ENCODE measurements around the gene EGFL6. TPM values are rescaled to one million over a fixed set of nuclear protein-coding genes. Genes with fewer than 3 reads are reported as not detected.

Gene EGFL6
- total and polyA plus RNA-seq, 10 of the 15 experiments (the other 5 are each of a cell fraction or from before 2014, with no cell fraction given) = 0.03 TPM; not detected in 9

GRCh38 chrX:13652850-13653693, 83.7 kb downstream of the EGFL6 start, which contains the start of gene TCEANC (continued):
- TF ChIP-seq, protein P1, sequence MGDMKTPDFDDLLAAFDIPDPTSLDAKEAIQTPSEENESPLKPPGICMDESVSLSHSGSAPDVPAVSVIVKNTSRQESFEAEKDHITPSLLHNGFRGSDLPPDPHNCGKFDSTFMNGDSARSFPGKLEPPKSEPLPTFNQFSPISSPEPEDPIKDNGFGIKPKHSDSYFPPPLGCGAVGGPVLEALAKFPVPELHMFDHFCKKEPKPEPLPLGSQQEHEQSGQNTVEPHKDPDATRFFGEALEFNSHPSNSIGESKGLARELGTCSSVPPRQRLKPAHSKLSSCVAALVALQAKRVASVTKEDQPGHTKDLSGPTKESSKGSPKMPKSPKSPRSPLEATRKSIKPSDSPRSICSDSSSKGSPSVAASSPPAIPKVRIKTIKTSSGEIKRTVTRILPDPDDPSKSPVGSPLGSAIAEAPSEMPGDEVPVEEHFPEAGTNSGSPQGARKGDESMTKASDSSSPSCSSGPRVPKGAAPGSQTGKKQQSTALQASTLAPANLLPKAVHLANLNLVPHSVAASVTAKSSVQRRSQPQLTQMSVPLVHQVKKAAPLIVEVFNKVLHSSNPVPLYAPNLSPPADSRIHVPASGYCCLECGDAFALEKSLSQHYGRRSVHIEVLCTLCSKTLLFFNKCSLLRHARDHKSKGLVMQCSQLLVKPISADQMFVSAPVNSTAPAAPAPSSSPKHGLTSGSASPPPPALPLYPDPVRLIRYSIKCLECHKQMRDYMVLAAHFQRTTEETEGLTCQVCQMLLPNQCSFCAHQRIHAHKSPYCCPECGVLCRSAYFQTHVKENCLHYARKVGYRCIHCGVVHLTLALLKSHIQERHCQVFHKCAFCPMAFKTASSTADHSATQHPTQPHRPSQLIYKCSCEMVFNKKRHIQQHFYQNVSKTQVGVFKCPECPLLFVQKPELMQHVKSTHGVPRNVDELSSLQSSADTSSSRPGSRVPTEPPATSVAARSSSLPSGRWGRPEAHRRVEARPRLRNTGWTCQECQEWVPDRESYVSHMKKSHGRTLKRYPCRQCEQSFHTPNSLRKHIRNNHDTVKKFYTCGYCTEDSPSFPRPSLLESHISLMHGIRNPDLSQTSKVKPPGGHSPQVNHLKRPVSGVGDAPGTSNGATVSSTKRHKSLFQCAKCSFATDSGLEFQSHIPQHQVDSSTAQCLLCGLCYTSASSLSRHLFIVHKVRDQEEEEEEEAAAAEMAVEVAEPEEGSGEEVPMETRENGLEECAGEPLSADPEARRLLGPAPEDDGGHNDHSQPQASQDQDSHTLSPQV (IDR thresholded peaks at IDR 0.05) = no peak
- TF ChIP-seq, protein P2, sequence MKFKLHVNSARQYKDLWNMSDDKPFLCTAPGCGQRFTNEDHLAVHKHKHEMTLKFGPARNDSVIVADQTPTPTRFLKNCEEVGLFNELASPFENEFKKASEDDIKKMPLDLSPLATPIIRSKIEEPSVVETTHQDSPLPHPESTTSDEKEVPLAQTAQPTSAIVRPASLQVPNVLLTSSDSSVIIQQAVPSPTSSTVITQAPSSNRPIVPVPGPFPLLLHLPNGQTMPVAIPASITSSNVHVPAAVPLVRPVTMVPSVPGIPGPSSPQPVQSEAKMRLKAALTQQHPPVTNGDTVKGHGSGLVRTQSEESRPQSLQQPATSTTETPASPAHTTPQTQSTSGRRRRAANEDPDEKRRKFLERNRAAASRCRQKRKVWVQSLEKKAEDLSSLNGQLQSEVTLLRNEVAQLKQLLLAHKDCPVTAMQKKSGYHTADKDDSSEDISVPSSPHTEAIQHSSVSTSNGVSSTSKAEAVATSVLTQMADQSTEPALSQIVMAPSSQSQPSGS (IDR thresholded peaks at IDR 0.05; ENCODE audit: low read length) = 0 out of 2 replicates have a peak, but pooled peaks have one; percentile 28
- TF ChIP-seq POLR2AphosphoS5 (IDR thresholded peaks at IDR 0.05; ENCODE audit: low read length) (peak; percentile 69), GABPA (IDR thresholded peaks at IDR 0.05; ENCODE audit: low read depth) (peak; percentile 49; the same call in 1 of the 2 replicates), RAD21 (IDR thresholded peaks at IDR 0.05; ENCODE audit: insufficient read depth, low read depth, low read length) (no peak), PKNOX1 (IDR thresholded peaks at IDR 0.05) (peak; percentile 53; the same call in 1 of the 2 replicates), SUPT20H (IDR thresholded peaks at IDR 0.05; ENCODE audit: borderline replicate concordance, control insufficient read depth, low read depth, low read length) (no peak), IRF3 (IDR thresholded peaks at IDR 0.05) (peak; percentile 56; the same call in 1 of the 2 replicates), ZNF384 (IDR thresholded peaks at IDR 0.05; ENCODE audit: borderline replicate concordance, low read depth, low read length) (no peak), NRF1 (conservative IDR thresholded peaks at IDR 0.05; ENCODE audit: low read depth, low read length) (peak; percentile 74), PBX3 (IDR thresholded peaks at IDR 0.05; ENCODE audit: insufficient replicate concordance, low read depth, low read length) (no peak), DPF2 (IDR thresholded peaks at IDR 0.05) (peak; percentile 78)
- TF ChIP-seq, protein P3, sequence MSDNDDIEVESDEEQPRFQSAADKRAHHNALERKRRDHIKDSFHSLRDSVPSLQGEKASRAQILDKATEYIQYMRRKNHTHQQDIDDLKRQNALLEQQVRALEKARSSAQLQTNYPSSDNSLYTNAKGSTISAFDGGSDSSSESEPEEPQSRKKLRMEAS (IDR thresholded peaks at IDR 0.05; ENCODE audit: low read depth, low read length) = peak; percentile 94
- TF ChIP-seq, protein P4, sequence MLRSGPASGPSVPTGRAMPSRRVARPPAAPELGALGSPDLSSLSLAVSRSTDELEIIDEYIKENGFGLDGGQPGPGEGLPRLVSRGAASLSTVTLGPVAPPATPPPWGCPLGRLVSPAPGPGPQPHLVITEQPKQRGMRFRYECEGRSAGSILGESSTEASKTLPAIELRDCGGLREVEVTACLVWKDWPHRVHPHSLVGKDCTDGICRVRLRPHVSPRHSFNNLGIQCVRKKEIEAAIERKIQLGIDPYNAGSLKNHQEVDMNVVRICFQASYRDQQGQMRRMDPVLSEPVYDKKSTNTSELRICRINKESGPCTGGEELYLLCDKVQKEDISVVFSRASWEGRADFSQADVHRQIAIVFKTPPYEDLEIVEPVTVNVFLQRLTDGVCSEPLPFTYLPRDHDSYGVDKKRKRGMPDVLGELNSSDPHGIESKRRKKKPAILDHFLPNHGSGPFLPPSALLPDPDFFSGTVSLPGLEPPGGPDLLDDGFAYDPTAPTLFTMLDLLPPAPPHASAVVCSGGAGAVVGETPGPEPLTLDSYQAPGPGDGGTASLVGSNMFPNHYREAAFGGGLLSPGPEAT (IDR thresholded peaks at IDR 0.05; ENCODE audit: low read depth) = peak; percentile 57; the same call in 1 of the 2 replicates
- TF ChIP-seq, protein P5, sequence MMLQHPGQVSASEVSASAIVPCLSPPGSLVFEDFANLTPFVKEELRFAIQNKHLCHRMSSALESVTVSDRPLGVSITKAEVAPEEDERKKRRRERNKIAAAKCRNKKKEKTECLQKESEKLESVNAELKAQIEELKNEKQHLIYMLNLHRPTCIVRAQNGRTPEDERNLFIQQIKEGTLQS (IDR thresholded peaks at IDR 0.05; ENCODE audit: borderline replicate concordance, extremely low read depth, low read depth, low read length) = peak; percentile 77; the same call in 1 of the 2 replicates
